ENCODE data around the gene MRFAP1.

The MRFAP1 gene

GRCh38 chr4:6640292-6641163, at the start of gene MRFAP1:
Gene MRFAP1, plus strand, starts transcription at chr4:6640685. Its CDS starts 178 bp downstream, at chr4:6640863.
- peak; percentile 98 for DNase-seq

- DNase-seq: no peak
Observed at GRCh38 chr4:6591313-6591712, 49.2 kb upstream of the MRFAP1 start.

DNA sequence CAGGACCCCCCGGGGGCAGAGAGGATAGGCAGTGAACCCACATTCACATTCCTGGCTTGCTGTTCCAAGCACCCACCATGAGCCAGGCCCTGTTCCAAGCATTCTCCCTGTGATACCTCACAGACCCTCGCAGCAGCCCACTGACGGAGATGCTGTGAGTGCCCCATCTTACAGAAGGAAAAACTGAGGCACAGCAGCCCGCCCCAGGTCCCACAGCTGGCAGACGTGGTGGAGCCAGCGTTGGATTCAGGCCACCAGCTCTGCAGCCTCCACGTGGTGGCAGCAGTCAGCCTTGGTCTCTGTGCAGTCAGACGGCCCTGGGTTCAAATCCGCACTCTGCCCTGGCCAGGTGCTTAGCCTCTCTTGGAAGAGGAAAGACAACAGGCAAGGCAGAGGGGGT, 48.7 kb upstream of the MRFAP1 start:
- no peak for DNase-seq

DNA sequence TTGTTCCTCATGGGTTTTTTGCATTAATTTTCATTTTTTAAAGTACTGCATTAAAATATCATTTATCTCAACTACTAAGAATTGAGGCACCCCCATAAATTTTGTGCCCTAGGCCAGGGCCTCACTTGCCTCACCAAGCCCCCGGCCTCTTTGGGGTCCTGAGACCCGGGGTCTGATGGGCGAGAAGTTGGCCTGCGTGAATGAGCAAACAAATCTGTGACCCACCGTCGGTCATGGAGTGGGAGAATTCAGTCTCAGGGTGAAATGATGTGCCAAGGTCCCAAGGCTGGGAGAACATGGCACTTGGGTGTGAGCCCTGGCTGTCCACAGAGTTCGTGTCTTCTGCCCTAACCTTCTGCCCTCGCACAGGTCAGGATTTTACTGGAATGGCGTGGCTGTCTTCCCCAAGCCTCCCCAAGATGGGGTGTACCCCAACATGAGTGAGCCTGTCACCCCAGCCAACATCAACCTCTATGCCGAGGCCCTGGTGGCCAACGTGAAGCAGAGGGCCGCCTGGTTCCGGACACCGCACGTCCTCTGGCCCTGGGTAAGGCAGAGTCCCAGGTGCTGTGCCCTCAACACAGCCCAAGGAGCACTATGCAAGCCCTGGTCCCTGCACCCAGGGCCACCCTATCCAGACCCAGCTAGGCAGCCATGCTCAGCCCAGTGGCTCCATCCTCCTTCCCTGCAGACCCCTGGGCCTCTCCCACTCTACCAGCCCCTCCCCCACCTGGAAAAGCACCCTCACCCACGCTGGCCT, 47.5 kb upstream of the MRFAP1 start:
- no peak for DNase-seq

DNA sequence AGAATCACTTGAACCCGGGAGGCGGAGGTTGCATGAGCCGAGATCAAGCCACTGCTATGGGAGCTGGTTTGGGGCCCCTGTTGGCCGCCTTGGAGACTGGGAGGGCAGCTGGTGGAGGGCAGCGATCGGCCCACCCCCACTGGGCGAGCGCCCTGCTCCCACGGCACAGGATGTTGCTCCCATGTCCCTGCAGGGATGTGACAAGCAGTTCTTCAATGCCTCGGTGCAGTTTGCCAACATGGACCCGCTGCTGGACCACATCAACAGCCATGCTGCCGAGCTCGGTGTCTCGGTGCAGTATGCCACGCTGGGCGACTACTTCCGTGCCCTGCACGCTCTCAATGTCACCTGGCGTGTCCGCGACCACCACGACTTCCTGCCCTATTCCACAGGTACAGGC, 46.1 kb upstream of the MRFAP1 start:
- DNase-seq: no peak

GRCh38 chr4:6594826-6595355, 45.6 kb upstream of the MRFAP1 start:
- DNase-seq: no peak

DNA sequence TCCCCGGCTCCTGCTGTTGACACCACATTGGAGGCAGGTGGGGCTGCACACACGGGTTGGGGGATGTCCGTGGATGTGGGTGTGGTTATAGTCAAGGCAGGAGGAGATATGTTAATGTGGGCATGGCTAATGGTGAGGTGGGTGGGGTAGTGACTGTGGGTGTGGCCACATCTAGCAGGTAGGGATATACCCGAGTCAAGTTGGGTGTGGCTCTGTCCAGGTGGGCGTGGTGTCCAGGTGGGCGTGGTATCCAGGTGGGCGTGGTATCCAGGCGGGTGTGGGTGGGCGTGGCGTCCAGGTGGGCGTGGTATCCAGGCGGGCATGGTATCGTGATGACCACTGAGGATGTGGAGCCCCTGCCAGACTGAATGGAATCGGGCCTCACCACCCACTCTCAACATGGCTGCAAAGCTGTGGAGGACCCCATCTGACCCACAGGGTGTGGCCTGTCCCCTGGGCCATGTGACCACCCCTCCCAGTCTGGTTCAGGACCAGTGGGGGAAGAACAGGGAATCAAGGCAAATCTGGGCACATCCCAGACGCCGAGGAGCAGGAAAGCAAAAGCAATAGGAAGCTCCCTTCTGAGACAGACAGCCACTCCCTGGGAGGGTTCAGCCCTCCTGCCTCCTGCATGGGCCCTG, 44.5 kb upstream of the MRFAP1 start:
- no peak for DNase-seq

DNA sequence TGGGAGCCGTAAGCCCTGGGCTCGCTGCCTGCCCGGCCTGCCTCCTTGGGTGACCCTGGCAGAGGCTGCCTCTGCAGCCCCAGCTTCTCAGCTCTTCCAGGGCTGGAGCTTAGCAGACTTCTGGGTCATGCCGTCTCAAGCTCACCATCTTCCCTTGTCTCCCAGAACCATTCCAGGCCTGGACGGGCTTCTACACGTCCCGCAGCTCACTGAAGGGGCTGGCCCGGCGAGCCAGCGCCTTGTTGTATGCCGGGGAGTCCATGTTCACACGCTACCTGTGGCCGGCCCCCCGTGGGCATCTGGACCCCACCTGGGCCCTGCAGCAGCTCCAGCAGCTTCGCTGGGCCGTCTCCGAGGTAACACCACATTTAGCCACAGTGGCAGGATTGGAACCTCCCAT, 43.5 kb upstream of the MRFAP1 start:
- no peak for DNase-seq

GRCh38 chr4:6598127-6598526, 42.4 kb upstream of the MRFAP1 start:
- DNase-seq: no peak

DNA sequence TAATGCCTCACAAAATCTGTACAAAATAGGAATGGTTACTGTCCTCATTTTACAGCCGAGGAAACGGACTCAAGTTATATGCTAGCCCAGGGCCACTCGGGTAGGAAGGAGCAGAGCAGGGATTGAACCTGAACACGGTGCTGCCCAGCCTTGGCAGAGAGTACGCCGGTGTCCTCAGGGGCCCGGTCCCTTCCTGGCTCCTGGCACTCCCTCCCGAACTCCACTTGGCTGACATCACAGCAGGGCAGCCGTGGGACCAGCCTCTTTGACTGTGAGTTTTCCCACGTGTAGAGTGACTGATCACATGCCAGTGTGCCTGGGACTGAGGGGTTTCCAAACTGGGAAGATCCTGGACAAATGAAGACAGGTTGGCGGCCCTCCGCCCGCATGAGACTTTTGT, 41.8 kb upstream of the MRFAP1 start:
- no peak for DNase-seq

DNA sequence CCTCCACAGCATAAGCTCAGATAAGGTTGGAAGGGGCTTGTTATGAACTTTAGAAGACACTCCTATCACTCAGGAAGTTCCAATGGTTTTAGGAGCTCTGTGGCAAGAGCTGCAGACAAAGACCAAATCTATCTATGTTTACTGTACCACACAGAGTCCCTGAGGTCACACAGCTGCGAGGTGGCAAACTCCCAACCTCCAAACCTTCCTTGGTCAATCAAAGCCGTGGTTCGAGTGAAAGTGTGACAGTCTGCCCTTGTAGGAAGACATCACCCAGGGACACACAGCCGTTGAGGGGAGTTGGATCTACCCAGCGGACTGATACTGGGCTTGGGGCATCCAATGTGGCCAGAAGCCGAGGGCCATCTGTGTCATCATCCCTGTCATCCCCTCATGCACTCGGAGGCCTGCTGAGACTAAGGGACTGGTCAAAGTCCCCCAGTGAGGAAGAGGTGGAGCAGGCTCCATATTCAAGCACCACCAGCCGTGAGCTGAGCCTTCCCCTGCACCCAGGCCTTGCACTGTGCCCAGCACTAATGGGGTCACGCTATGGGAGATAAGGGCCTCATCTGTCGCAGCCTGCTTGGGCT, 38.7 kb upstream of the MRFAP1 start:
- DNase-seq: no peak

DNA sequence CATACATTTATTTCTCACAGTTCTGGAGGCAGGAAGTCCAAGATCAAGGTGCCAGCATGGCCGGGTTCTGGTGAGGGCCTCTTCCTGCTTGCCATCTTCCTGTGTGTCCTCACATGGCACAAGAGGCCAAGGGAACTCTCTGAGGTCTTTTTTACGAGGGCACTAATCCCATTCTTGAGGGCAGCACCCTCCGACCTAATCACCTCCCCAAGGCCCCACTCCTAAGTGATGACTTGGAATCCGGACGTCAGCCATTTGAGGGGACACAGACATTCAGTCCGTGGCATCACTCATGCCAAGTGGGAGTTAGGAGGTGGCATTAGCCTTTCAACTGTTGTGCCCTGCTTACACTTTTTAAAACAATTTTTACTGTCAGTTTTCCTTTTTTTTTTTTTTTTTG, 38.2 kb upstream of the MRFAP1 start:
- no peak for DNase-seq

- no peak for DNase-seq
Observed at GRCh38 chr4:6603128-6603527, 37.4 kb upstream of the MRFAP1 start.

GRCh38 chr4:6605114-6605513, 35.4 kb upstream of the MRFAP1 start:
- DNase-seq: no peak

GRCh38 chr4:6605605-6606004, 34.9 kb upstream of the MRFAP1 start:
- DNase-seq: no peak

- no peak for DNase-seq
Observed at GRCh38 chr4:6606465-6607235, 33.8 kb upstream of the MRFAP1 start.

- DNase-seq: no peak
Observed at GRCh38 chr4:6607368-6608055, 33.0 kb upstream of the MRFAP1 start.

GRCh38 chr4:6608758-6609414, 31.6 kb upstream of the MRFAP1 start:
- DNase-seq: no peak

DNA sequence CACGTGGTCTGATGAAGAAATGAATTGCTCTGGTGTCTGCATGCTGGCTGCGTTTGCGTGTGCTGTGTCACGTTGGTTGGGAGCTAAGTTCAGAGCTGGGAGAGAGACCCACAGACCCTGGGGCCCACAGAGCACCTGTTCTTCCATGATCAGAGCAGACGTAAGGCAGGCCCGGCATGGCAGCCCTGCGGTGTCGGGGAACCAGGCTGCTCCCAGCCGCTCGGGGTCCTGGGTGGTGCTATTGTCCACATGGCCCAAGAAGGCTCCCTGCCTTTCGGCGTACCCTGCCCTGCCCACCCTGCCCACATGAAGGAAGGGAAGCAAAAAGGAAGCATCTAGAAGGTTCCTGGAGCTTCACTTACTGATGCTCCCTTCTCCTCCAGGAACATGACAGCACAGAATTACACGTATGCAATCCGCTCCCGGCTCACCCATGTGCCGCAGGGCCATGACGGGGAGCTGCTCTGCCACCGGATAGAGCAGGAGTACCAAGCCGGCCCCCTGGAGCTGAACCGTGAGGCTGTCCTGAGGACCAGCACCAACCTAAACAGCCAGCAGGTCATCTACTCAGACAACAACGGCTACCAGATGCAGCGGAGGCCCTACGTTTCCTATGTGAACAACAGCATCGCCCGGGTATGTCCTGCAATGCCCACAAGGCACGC, 30.9 kb upstream of the MRFAP1 start:
- no peak for DNase-seq

- no peak for DNase-seq
Observed at GRCh38 chr4:6610856-6611430, 29.5 kb upstream of the MRFAP1 start.

All from activated effector memory CD4-positive, alpha-beta T cell treated with anti-CD3 and anti-CD28 coated beads, Interleukin-2, amount 50 U/mL, for 16 hours (primary cell).